Measurements from ENCODE around the gene ATP2B2.

Gene ATP2B2

GRCh38 chr3:10345911-10346310 lies 159.5 kb downstream of the ATP2B2 start:
- DNase-seq (ENCODE audit: low spot score), result no peak
- TF ChIP-seq, protein P1, sequence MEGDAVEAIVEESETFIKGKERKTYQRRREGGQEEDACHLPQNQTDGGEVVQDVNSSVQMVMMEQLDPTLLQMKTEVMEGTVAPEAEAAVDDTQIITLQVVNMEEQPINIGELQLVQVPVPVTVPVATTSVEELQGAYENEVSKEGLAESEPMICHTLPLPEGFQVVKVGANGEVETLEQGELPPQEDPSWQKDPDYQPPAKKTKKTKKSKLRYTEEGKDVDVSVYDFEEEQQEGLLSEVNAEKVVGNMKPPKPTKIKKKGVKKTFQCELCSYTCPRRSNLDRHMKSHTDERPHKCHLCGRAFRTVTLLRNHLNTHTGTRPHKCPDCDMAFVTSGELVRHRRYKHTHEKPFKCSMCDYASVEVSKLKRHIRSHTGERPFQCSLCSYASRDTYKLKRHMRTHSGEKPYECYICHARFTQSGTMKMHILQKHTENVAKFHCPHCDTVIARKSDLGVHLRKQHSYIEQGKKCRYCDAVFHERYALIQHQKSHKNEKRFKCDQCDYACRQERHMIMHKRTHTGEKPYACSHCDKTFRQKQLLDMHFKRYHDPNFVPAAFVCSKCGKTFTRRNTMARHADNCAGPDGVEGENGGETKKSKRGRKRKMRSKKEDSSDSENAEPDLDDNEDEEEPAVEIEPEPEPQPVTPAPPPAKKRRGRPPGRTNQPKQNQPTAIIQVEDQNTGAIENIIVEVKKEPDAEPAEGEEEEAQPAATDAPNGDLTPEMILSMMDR (IDR thresholded peaks at IDR 0.05; ENCODE audit: extremely low read depth, insufficient read depth, missing control alignments), result no peak
- in situ Hi-C loops (cut with MboI; ENCODE audit: low pct_unique_long_range_greater_than_20kb, low sequenced_read_pairs, unreplicated experiment), result loop anchor here (25.0 kb wide), 1 partner anchor 391 kb away; no protein-coding TSS in a partner anchor

- in situ Hi-C loops (cut with MboI; ENCODE audit: low pct_unique_long_range_greater_than_20kb, low sequenced_read_pairs, unreplicated experiment), result loop anchor here (25.0 kb wide), 1 partner anchor 392 kb away; no protein-coding TSS in a partner anchor
- TF ChIP-seq, protein P1 (IDR thresholded peaks at IDR 0.05; ENCODE audit: extremely low read depth, insufficient read depth, missing control alignments), result no peak
- no peak for DNase-seq (ENCODE audit: low spot score)
Measured at GRCh38 chr3:10344944-10345575, 160.3 kb downstream of the ATP2B2 start.

DNA sequence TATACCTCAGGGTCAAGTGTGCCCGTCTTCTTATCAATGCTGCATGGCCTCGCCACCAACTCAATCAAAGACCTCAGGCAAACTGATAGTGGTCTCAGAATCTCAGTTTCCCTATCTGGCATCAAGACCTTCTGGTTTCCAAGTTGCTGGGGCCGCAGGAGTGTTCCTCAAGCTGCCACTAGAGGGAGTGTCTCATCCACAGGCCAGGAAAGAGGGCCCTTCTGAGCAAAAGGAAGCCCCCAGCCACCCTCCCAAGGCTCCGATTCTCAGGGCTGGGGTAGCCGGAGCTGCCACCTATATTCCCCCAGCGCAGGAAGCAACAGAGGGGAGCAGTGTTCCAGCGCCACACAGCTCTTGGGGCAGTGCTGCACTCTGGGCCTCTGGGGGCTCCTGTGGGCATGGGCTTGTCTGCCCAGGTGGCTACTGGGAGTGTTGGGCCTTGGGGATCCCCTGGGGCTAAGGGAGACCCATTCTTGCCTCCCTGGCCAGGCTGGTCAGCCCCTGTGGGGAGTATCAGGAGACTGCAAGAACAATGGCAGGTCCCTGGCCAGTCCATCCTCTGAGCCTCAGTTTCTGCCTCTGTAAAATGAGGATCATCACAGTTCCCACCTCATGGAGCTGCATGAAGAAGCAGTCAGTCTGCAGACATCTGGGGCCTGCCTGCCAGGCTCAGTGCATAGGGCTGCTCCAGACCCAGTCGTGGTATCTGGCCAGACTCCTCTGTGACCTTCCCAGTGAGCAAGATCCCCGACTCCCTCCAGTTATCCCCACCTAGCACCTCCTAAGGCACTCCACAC lies 161.0 kb downstream of the ATP2B2 start:
- peak; percentile 85 for DNase-seq (ENCODE audit: low spot score)
- TF ChIP-seq, protein P1 (IDR thresholded peaks at IDR 0.05; ENCODE audit: extremely low read depth, insufficient read depth, missing control alignments), result peak; percentile 89
- in situ Hi-C loops (cut with MboI; ENCODE audit: low pct_unique_long_range_greater_than_20kb, low sequenced_read_pairs, unreplicated experiment), result loop anchor here (25.0 kb wide), 1 partner anchor 393 kb away; no protein-coding TSS in a partner anchor

GRCh38 chr3:10343526-10343925 lies 161.9 kb downstream of the ATP2B2 start:
- no peak for DNase-seq (ENCODE audit: low spot score)
- TF ChIP-seq, protein P1 (IDR thresholded peaks at IDR 0.05; ENCODE audit: extremely low read depth, insufficient read depth, missing control alignments), result no peak
- in situ Hi-C loops (cut with MboI; ENCODE audit: low pct_unique_long_range_greater_than_20kb, low sequenced_read_pairs, unreplicated experiment), result loop anchor here (25.0 kb wide), 1 partner anchor 394 kb away; no protein-coding TSS in a partner anchor

DNA sequence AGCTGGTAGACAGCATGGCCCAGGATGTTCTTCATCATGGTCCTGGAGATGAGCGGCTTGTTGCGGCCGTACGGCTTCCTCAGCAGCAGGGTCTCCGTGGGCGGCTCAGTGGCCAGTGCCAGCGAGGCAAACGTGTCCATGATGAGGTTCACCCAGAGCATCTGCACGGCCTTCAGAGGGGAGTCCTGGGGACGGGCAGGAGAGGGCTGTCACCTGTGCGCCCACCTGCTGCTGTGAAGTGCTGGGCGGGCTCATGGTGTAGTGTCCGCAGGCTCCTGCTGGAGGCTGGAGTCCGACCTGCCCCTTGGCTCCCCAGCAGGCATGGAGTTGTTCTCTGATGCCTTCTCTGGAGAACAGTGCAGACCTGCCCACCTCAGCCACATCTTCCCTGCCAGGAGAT lies 162.6 kb downstream of the ATP2B2 start:
- DNase-seq (ENCODE audit: low spot score), result no peak
- TF ChIP-seq, protein P1 (IDR thresholded peaks at IDR 0.05; ENCODE audit: extremely low read depth, insufficient read depth, missing control alignments), result no peak
- in situ Hi-C loops (cut with MboI; ENCODE audit: low pct_unique_long_range_greater_than_20kb, low sequenced_read_pairs, unreplicated experiment), result loop anchor here (25.0 kb wide), 1 partner anchor 395 kb away; no protein-coding TSS in a partner anchor

DNA sequence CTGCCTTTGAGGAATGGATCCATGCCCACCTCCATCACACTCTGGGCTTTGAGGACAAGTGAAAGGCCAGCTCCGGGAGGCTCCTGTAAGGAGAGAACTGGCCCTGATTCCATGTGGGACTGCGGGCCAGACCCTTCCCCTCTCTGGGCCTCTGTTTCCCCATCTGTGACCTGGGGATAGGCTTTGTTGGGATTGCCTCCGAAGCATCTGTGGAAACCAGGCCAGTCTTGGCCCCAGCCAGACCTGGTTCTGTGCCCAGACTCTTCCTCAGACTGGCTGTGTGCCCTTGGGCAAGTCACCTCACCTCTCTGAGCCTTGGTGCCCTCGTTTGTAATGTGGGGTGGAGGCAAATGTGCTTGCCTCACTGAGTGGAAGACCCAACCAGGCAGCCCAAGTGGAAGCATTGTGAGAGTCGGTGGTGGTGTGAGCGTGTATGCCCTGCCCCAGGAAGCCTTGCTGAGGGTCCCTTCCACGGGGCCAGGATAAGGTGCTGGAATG lies 163.4 kb downstream of the ATP2B2 start:
- in situ Hi-C loops (cut with MboI; ENCODE audit: low pct_unique_long_range_greater_than_20kb, low sequenced_read_pairs, unreplicated experiment), result loop anchor here (25.0 kb wide), 1 partner anchor 395 kb away; no protein-coding TSS in a partner anchor
- DNase-seq (ENCODE audit: low spot score), result no peak
- TF ChIP-seq, protein P1 (IDR thresholded peaks at IDR 0.05; ENCODE audit: extremely low read depth, insufficient read depth, missing control alignments), result no peak

Data from GM13977 (cell line).